H54 (cell line): Measurements from ENCODE around the gene C1GALT1C1L.
"Not testable (repeated sequence)": the region's sequence is repeated elsewhere in the genome, so short reads cannot be mapped to it uniquely, and the experiment has no call there.

Experiments
- DNase-seq: peaks from one replicate; pipeline ENCODE4 v3.0.0; 2011; ENCODE audit warnings: low spot score, mixed read lengths; ENCODE audit not compliant: insufficient read length
- FAIRE-seq: peaks from 3 replicates; lab custom pipeline; 2011; peaks lifted over from hg19 to GRCh38; lab: Jason Lieb, UNC
- POLR2A ChIP-seq: IDR thresholded peaks from 2 replicates; pipeline ENCODE4 v1.6.1; 2011; ENCODE audit warnings: low read depth, mild to moderate bottlenecking, low read length

The C1GALT1C1L gene

GRCh38 chr2:43699761-43700160 is 23.5 kb upstream of the C1GALT1C1L start:
- no peak for FAIRE-seq
- DNase-seq = no peak
- no peak for TF ChIP-seq POLR2A

GRCh38 chr2:43698140-43698539 is 21.9 kb upstream of the C1GALT1C1L start:
- not testable (repeated sequence) for DNase-seq, FAIRE-seq

GRCh38 chr2:43692428-43692994 is 16.3 kb upstream of the C1GALT1C1L start:
- FAIRE-seq (no peak), DNase-seq (no peak)
- TF ChIP-seq POLR2A = no peak

GRCh38 chr2:43689999-43690398 is 13.8 kb upstream of the C1GALT1C1L start:
- no peak for FAIRE-seq
- TF ChIP-seq POLR2A = no peak
- DNase-seq = no peak

GRCh38 chr2:43685357-43685756 is 9.1 kb upstream of the C1GALT1C1L start:
- DNase-seq (no peak), FAIRE-seq (no peak)
- TF ChIP-seq POLR2A = no peak

- DNase-seq, FAIRE-seq: not testable (repeated sequence)
Observed at GRCh38 chr2:43677783-43678182, 1.6 kb upstream of the C1GALT1C1L start.

GRCh38 chr2:43675646-43676321 is 445 bp downstream of the C1GALT1C1L start:
- TF ChIP-seq POLR2A = no peak
- DNase-seq (no peak), FAIRE-seq (peak; percentile 66)

- TF ChIP-seq POLR2A = no peak
- DNase-seq (no peak), FAIRE-seq (no peak)
Observed at GRCh38 chr2:43657241-43657640, 19.0 kb downstream of the C1GALT1C1L start.

- FAIRE-seq (no peak), DNase-seq (no peak)
- no peak for TF ChIP-seq POLR2A
Observed at GRCh38 chr2:43653506-43653905, 22.7 kb downstream of the C1GALT1C1L start.

- FAIRE-seq (no peak), DNase-seq (no peak)
- TF ChIP-seq POLR2A = no peak
Observed at GRCh38 chr2:43648994-43649701, 27.1 kb downstream of the C1GALT1C1L start.

GRCh38 chr2:43643680-43644079 is 32.5 kb downstream of the C1GALT1C1L start:
- FAIRE-seq = no peak

GRCh38 chr2:43642363-43642762 is 33.9 kb downstream of the C1GALT1C1L start:
- DNase-seq (no peak), FAIRE-seq (no peak)
- no peak for TF ChIP-seq POLR2A

More at GRCh38 chr2:43643680-43644079, 32.5 kb downstream of the C1GALT1C1L start:
- DNase-seq = no peak
- no peak for TF ChIP-seq POLR2A

- TF ChIP-seq POLR2A = no peak
- FAIRE-seq (peak; percentile 27), DNase-seq (peak; percentile 88)
Observed at GRCh38 chr2:43637030-43637803, 39.0 kb downstream of the C1GALT1C1L start, which contains the start of gene PLEKHH2. TSS of gene PLEKHH2 (plus strand) at chr2:43637260. CDS start at chr2:43644674, 7,414 bp downstream.

- DNase-seq = no peak
- no peak for FAIRE-seq
- TF ChIP-seq POLR2A = no peak
Observed at GRCh38 chr2:43636621-43637020, 39.6 kb downstream of the C1GALT1C1L start.

GRCh38 chr2:43636153-43636552 is 40.1 kb downstream of the C1GALT1C1L start:
- FAIRE-seq, DNase-seq: not testable (repeated sequence)
